HG03060 (cell line): Measurements from ENCODE around the gene SSBP2.
"Not testable (repeated sequence)": the region's sequence is repeated elsewhere in the genome, so short reads cannot be mapped to it uniquely, and the experiment has no call there.

Experiments
- ATAC-seq: cut with Tn5 transposase; IDR thresholded peaks from one replicate; pipeline ENCODE4 v1.9.1; 2021; ENCODE audit warnings: low read depth, moderate number of reproducible peaks; ENCODE audit not compliant: unreplicated experiment

SSBP2 gene

GRCh38 chr5:81488862-81489261, 262.0 kb downstream of the SSBP2 start:
- ATAC-seq = no peak

- no peak for ATAC-seq
Observed at GRCh38 chr5:81486711-81487110, 264.2 kb downstream of the SSBP2 start.

GRCh38 chr5:81482595-81482994, 268.3 kb downstream of the SSBP2 start:
- no peak for ATAC-seq

- not testable (repeated sequence) for ATAC-seq
Observed at GRCh38 chr5:81473395-81473794, 277.5 kb downstream of the SSBP2 start.

- ATAC-seq = no peak
Observed at GRCh38 chr5:81469676-81470075, 281.2 kb downstream of the SSBP2 start.

DNA sequence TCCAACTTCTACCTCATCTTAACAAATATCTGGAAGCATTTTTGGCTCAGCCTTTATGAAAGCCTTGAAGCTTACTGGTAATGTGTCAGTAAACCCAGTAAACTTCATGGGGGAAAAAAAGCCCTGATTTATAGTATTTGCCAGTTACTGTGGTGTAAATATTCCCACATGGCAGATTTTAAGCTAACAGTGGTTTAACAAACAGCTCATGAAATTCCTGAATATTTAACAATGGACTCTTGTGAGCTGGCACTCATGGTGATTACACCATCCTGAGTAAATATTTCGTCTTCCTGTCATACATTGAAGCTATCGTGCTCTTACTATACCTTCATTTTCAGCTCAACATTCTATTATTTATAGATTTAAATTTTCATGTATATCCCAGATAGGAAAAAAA, 300.0 kb downstream of the SSBP2 start:
- no peak for ATAC-seq

DNA sequence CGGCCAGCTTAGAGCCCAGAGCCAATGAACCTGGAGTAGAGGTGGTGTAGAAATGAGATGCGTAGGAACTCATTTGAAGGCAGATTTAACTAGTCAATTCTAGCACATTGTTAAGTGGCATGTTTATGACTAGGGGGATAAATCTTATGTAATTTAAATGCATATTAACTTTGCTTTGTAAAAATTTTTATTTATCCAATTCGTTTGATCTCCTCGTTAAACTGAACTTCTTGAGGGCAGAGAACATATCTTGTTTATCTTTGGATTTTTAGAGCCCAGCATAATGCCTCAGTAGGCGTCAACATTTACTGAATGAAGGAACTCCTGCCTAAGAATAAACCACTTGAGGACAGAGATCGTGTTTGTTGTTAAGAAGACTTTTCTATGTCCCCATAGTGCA, 315.9 kb downstream of the SSBP2 start:
- no peak for ATAC-seq

GRCh38 chr5:81429985-81430384, 320.9 kb downstream of the SSBP2 start:
- no peak for ATAC-seq

- ATAC-seq = no peak
Observed at GRCh38 chr5:81429363-81429762, 321.5 kb downstream of the SSBP2 start.

DNA sequence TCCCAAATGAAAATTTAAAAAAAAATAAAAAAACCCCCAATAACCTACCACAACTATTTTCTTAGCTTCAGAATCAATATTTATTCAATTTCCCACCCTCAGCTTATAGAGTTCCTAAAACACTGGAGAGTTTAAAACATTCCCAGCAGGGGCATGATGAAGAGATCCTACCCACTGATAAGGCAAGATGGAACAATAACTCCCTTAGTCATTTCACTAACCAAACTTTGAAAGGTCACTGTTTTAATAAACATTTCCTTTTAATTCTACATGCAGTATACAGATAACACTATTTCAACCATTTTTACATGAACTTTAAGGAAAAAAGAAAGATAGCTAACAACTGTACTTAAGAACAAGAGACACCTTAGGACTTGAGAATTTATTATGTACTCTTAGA, 322.0 kb downstream of the SSBP2 start:
- no peak for ATAC-seq

GRCh38 chr5:81428446-81428845, 322.5 kb downstream of the SSBP2 start:
- no peak for ATAC-seq

DNA sequence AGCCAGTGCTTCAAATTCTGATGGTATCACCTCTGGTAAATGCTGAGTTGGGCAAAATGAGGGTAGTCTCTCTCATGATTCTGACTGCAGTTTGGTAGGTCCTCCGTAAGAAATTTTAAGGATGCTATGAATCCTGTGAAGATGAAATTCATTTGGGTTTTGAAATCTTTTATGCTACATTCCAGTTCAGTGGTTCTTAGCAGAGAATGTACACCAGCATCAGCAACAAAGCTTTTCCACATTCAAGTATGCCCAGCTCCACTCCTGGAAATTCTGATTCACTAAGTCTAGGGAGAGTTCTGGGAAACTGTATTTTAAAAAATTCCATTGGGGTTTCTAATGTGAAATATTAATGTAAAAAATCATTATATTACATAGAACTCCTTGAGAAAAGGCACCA, 323.3 kb downstream of the SSBP2 start:
- no peak for ATAC-seq

DNA sequence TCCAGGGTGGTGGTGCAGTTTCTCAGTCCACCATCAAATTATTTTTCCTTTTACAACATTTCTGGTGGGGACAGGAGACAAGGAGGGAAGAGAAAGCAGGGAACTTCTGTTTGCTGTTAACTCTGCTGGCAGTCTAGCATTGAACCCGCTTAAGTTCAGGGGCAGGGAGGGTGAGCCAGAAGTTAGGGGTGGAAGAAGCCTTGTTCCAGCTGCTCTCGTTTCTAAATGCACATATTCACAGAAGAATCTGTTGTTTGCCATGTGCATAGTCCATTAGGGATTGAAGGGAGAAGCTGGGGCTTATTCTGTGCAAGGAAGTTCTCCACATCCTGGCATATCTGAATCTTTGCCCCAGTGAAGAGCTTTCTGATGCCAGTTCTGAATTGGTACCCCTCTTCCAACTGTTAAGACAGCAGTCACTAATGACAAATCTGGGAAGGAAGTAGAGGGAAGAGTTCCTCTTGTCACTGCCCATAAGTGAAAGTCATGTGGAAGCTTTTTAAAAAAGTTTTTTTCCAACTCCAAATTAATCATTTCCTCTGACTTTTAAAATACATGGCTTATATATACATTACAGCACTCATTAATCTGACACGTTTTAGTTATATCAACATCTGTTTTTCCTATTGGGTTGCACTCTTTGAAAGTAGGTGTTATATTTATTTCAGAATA, 324.4 kb downstream of the SSBP2 start:
- no peak for ATAC-seq

- ATAC-seq = no peak
Observed at GRCh38 chr5:81425569-81425968, 325.3 kb downstream of the SSBP2 start.

GRCh38 chr5:81424728-81425127, 326.2 kb downstream of the SSBP2 start:
- no peak for ATAC-seq

- no peak for ATAC-seq
Observed at GRCh38 chr5:81422671-81423070, 328.2 kb downstream of the SSBP2 start.

- ATAC-seq = no peak
Observed at GRCh38 chr5:81420039-81420667, 330.7 kb downstream of the SSBP2 start.

GRCh38 chr5:81418606-81419005, 332.3 kb downstream of the SSBP2 start:
- no peak for ATAC-seq

DNA sequence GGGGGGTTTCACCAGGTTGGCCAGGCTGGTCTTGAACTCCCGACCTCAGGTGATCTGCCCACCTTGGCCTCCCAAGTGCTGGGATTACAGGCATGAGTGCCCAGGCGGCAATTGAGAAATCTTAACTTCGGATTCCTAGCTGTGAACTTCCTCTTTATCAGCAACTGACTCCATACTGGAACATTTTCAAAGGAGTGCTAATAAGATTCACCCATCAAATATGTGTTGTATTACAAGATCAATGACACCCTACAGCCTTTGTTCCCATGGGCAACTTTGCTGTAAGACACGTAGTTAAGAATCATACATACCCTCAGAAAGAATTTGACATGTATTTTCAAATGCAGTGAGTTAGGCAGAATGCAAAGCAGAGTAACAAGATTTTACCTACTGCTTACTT, 333.8 kb downstream of the SSBP2 start:
- no peak for ATAC-seq

DNA sequence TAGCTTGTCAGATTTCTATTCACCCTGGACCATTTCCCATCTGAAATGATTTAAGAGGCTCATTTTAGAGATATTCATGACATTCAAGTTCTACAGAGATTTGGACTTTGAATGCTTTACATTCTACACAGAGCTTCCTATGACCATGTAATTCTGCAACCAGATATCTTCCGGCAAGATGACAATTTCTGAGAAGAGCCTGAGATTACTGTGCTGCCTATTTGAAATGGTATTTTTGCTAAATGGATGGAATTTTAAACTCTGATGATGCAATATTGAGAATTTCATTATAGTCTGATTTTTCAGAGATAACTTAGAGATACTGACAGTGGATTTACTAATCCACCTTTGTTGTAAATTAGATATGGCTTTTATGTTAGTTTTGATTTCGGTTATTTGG, 341.0 kb downstream of the SSBP2 start:
- ATAC-seq = no peak

DNA sequence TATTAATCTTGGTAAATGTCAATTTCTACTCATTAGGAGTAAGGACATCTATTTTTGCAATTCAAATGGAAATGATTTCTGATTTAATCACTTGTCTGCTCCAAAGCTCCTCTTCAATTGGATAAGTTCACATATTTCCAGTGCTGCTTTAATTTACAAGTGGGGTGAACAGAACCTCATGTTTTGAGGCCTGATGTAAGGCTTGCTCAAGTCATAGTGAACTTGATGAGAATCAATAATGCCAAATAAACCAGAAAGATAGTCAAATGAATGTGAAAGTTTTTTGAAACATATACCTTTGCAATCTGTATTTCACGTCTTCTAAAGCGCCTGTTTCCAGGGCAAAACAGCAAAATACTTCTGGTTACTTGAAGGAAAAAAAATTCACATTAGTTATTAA, 341.5 kb downstream of the SSBP2 start:
- ATAC-seq = no peak

- ATAC-seq = no peak
Observed at GRCh38 chr5:81408496-81408895, 342.4 kb downstream of the SSBP2 start.
